Smooth muscle cell (in vitro differentiated cells): ENCODE data around the gene PTPRR. TPM values are rescaled to one million over a fixed set of nuclear protein-coding genes. Genes with fewer than 3 reads are reported as not detected.

Source experiments
- DNase-seq: peaks from one replicate; lab custom pipeline; 2025; ENCODE audit not compliant: unreplicated experiment; lab: John Stamatoyannopoulos, UW
- H2AFZ ChIP-seq: fragments of 200-600 bp; sonication (generic); 2 replicates; pipeline ENCODE4 v1.6.0; 2016; ENCODE audit warnings: antibody characterized with exemption, low read depth, mild to moderate bottlenecking
- H3F3A ChIP-seq: fragments of 200-600 bp; sonication (generic); 2 replicates; pipeline ENCODE4 v1.6.0; 2017; ENCODE audit warnings: antibody characterized with exemption, low read depth
- H3K27ac ChIP-seq: fragments of 200-600 bp; sonication (generic); 2 replicates; pipeline ENCODE4 v1.5.1; 2016; ENCODE audit warnings: low read depth, mild to moderate bottlenecking
- H3K27me3 ChIP-seq: fragments of 200-600 bp; sonication (generic); 2 replicates; pipeline ENCODE4 v1.6.1; 2016; ENCODE audit warnings: low read depth, mild to moderate bottlenecking
- H3K36me3 ChIP-seq: fragments of 200-600 bp; sonication (generic); 2 replicates; pipeline ENCODE4 v1.5.1; 2016; ENCODE audit warnings: low read depth
- H3K4me1 ChIP-seq: fragments of 200-600 bp; sonication (generic); 2 replicates; pipeline ENCODE4 v1.5.1; 2016; ENCODE audit warnings: low read depth
- H3K4me2 ChIP-seq: fragments of 200-600 bp; sonication (generic); 2 replicates; pipeline ENCODE4 v1.6.0; 2016; ENCODE audit warnings: mild to moderate bottlenecking
- H3K4me3 ChIP-seq: fragments of 200-600 bp; sonication (generic); 2 replicates; pipeline ENCODE4 v1.5.1; 2016; ENCODE audit warnings: mild to moderate bottlenecking
- H3K79me2 ChIP-seq: fragments of 200-600 bp; sonication (generic); 2 replicates; pipeline ENCODE4 v1.6.0; 2016; ENCODE audit warnings: low read depth, mild to moderate bottlenecking
- H3K9ac ChIP-seq: fragments of 200-600 bp; sonication (generic); 2 replicates; pipeline ENCODE4 v1.6.0; 2016; ENCODE audit warnings: low read depth
- H3K9me3 ChIP-seq: fragments of 200-600 bp; sonication (generic); replicated peaks from 2 replicates; pipeline ENCODE4 v1.5.1; 2016; ENCODE audit warnings: low read depth
- H4K20me1 ChIP-seq: fragments of 200-600 bp; sonication (generic); 2 replicates; pipeline ENCODE4 v1.6.0; 2016; ENCODE audit warnings: low read depth
- CTCF ChIP-seq: fragments of 200-600 bp; sonication (generic); IDR thresholded peaks from 2 replicates; pipeline ENCODE4 v1.5.1; 2017; ENCODE audit warnings: borderline replicate concordance, mild to moderate bottlenecking, antibody characterized with exemption; ENCODE audit not compliant: insufficient read depth, poor library complexity, severe bottlenecking
- WGBS: methylation state at CpG from one replicate; pipeline ENCODE4 v1.1.7; 2016; ENCODE audit warnings: low lambda C conversion rate; 5-methylcytosine and 5-hydroxymethylcytosine counted together
- polyA plus RNA-seq: library from polyadenylated mRNA; unstranded; fragments of >200 nt; fragmentation: Nextera tagmentation; extraction: Ambion mirVana; gene quantifications from 2 replicates; pipeline ENCODE4 v1.2.1, GENCODE V29; 2016
- total RNA-seq: library from RNA; depleted of rRNA; stranded (reverse); fragments of >200 nt; gene quantifications from 2 replicates; pipeline ENCODE4 v1.2.3, GENCODE V29; 2014

PTPRR gene
- total and polyA plus RNA-seq, 2 experiments from 2014 or later, result 2.8 to 17.8 TPM

GRCh38 chr12:70619471-70620152 is 300.9 kb downstream of the PTPRR start:
- H3K4me3 ChIP-seq, result no peak overlapping the region
- no peaks in the 10 kb centered on the region for H3K79me2 ChIP-seq
- no peaks in the 10 kb centered on the region for H3K4me1 ChIP-seq
- no peaks in the 10 kb centered on the region for H3F3A ChIP-seq
- no peak overlapping the region for H2AFZ ChIP-seq
- no peak for DNase-seq
- TF ChIP-seq CTCF, result no peak
- no peaks in the 10 kb centered on the region for H3K27me3 ChIP-seq
- 92% methylated on average over 5 of the region's 5 CpGs for WGBS
- no peak overlapping the region for H3K4me2 ChIP-seq
- H3K36me3 ChIP-seq, result no peaks in the 10 kb centered on the region
- no peaks in the 10 kb centered on the region for H3K9me3 ChIP-seq
- H3K9ac ChIP-seq, result no peak overlapping the region
- H4K20me1 ChIP-seq, result no peaks in the 10 kb centered on the region
- no peak overlapping the region for H3K27ac ChIP-seq

- Histone ChIP-seq H3K9ac (no peak overlapping the region), H3K4me1 (no peaks in the 10 kb centered on the region), H3F3A (no peaks in the 10 kb centered on the region), H3K9me3 (no peaks in the 10 kb centered on the region), H2AFZ (no peak overlapping the region), H3K27me3 (no peaks in the 10 kb centered on the region), H3K79me2 (no peaks in the 10 kb centered on the region), H3K4me2 (no peak overlapping the region), H4K20me1 (no peaks in the 10 kb centered on the region), H3K27ac (no peak overlapping the region), H3K36me3 (no peaks in the 10 kb centered on the region), H3K4me3 (no peak overlapping the region)
- DNase-seq, result no peak
- 93% methylated on average over 4 of the region's 4 CpGs for WGBS
- TF ChIP-seq CTCF, result no peak
These were observed 302.2 kb downstream of the PTPRR start for GRCh38 chr12:70618371-70618770.

- Histone ChIP-seq H3K36me3 (no peaks in the 10 kb centered on the region), H3K9me3 (no peaks in the 10 kb centered on the region), H3K4me3 (no peak overlapping the region), H4K20me1 (no peaks in the 10 kb centered on the region), H2AFZ (no peak overlapping the region), H3K79me2 (no peaks in the 10 kb centered on the region), H3K9ac (no peak overlapping the region), H3F3A (no peaks in the 10 kb centered on the region), H3K27me3 (no peaks in the 10 kb centered on the region), H3K4me1 (no peaks in the 10 kb centered on the region), H3K4me2 (no peak overlapping the region), H3K27ac (no peak overlapping the region)
- TF ChIP-seq CTCF, result no peak
- DNase-seq, result no peak
- WGBS, result 81% methylated on average over 4 of the region's 4 CpGs
These were observed 303.1 kb downstream of the PTPRR start for GRCh38 chr12:70617450-70617849.
